Activated CD4-positive, alpha-beta T cell treated with anti-CD3 and anti-CD28 coated beads, Interleukin-2, amount 50 U/mL, for 24 hours (primary cell): ENCODE data around the gene CNOT2.

Source experiments
- DNase-seq, 2 donors: peaks; one replicate each; pipeline ENCODE4 v3.0.0-alpha.2; 2020; ENCODE audit warnings: low read depth in 1 of 2, low spot score in 1 of 2

The CNOT2 gene

GRCh38 chr12:70304684-70305555 is 61.7 kb downstream of the CNOT2 start:
- peak in 1 of 2 donors; percentile 23 for DNase-seq

GRCh38 chr12:70305794-70306193 is 62.6 kb downstream of the CNOT2 start:
- no peak for DNase-seq

GRCh38 chr12:70306676-70307075 is 63.4 kb downstream of the CNOT2 start:
- no peak for DNase-seq

GRCh38 chr12:70307868-70308267 is 64.6 kb downstream of the CNOT2 start:
- no peak for DNase-seq

GRCh38 chr12:70309348-70309747 is 66.1 kb downstream of the CNOT2 start:
- DNase-seq = no peak

GRCh38 chr12:70314145-70314544 is 70.9 kb downstream of the CNOT2 start:
- DNase-seq = no peak

- DNase-seq = no peak
Measured at GRCh38 chr12:70317781-70318180, 74.5 kb downstream of the CNOT2 start.

GRCh38 chr12:70319605-70320004 is 76.4 kb downstream of the CNOT2 start:
- no peak for DNase-seq

GRCh38 chr12:70321191-70321590 is 78.0 kb downstream of the CNOT2 start:
- DNase-seq = no peak

- DNase-seq = no peak
Measured at GRCh38 chr12:70327541-70327940, 84.3 kb downstream of the CNOT2 start.

- no peak for DNase-seq
Measured at GRCh38 chr12:70329728-70330127, 86.5 kb downstream of the CNOT2 start.

GRCh38 chr12:70330158-70330557 is 86.9 kb downstream of the CNOT2 start:
- DNase-seq = no peak

GRCh38 chr12:70332236-70332635 is 89.0 kb downstream of the CNOT2 start:
- DNase-seq = no peak

GRCh38 chr12:70334742-70335141 is 91.5 kb downstream of the CNOT2 start:
- no peak for DNase-seq

GRCh38 chr12:70338531-70338930 is 95.3 kb downstream of the CNOT2 start:
- no peak for DNase-seq

GRCh38 chr12:70351076-70351475 is 107.8 kb downstream of the CNOT2 start:
- DNase-seq = no peak

GRCh38 chr12:70353780-70354660 is 110.8 kb downstream of the CNOT2 start:
- DNase-seq = no peak

- no peak for DNase-seq
Measured at GRCh38 chr12:70354787-70355186, 111.6 kb downstream of the CNOT2 start.

GRCh38 chr12:70355972-70356371 is 112.7 kb downstream of the CNOT2 start:
- DNase-seq = no peak

- no peak for DNase-seq
Measured at GRCh38 chr12:70359458-70360197, 116.4 kb downstream of the CNOT2 start.

GRCh38 chr12:70360218-70360617 is 117.0 kb downstream of the CNOT2 start:
- DNase-seq = no peak
